ENCODE data around the gene LPCAT3.
"Not testable (repeated sequence)": the region's sequence is repeated elsewhere in the genome, so short reads cannot be mapped to it uniquely, and the experiment has no call there.

The LPCAT3 gene

GRCh38 chr12:7015555-7016370 lies 2.5 kb downstream of the LPCAT3 start:
- Histone ChIP-seq H3K9me3 (ENCODE audit: control insufficient read depth, insufficient read depth, low read length) (no peaks in the 10 kb centered on the region), H3K9ac (ENCODE audit: low read depth, low read length) (no peak overlapping the region), H3K4me1 (ENCODE audit: control insufficient read depth, insufficient read depth, low read length) (peaks cover 12% of the 10 kb centered on the region; the same call in 1 of the 2 replicates), H3K27ac (ENCODE audit: low read depth, low read length) (no peak overlapping the region), H3K27me3 (ENCODE audit: control insufficient read depth, insufficient read depth, low read length) (no peaks in the 10 kb centered on the region), H3K36me3 (ENCODE audit: control insufficient read depth, insufficient read depth, low read length) (peaks cover 25% of the 10 kb centered on the region; the same call in 1 of the 2 replicates), H3K4me3 (ENCODE audit: low read depth, low read length) (no peak overlapping the region)

- no peak overlapping the region for H3K4me3 ChIP-seq (ENCODE audit: low read depth, low read length)
Measured at GRCh38 chr12:7013101-7013500, 5.2 kb downstream of the LPCAT3 start.

GRCh38 chr12:7012024-7012607 lies 6.2 kb downstream of the LPCAT3 start:
- Histone ChIP-seq H3K4me3 (ENCODE audit: low read depth, low read length) (no peak overlapping the region), H3K27me3 (ENCODE audit: control insufficient read depth, insufficient read depth, low read length) (no peaks in the 10 kb centered on the region), H3K9me3 (ENCODE audit: control insufficient read depth, insufficient read depth, low read length) (no peaks in the 10 kb centered on the region), H3K36me3 (ENCODE audit: control insufficient read depth, insufficient read depth, low read length) (peaks cover 25% of the 10 kb centered on the region; the same call in 1 of the 2 replicates), H3K9ac (ENCODE audit: low read depth, low read length) (no peak overlapping the region), H3K27ac (ENCODE audit: low read depth, low read length) (no peak overlapping the region), H3K4me1 (ENCODE audit: control insufficient read depth, insufficient read depth, low read length) (0 out of 2 replicates have a peak, but pooled peaks cover 3% of the 10 kb centered on the region)

More at GRCh38 chr12:7013101-7013500, 5.2 kb downstream of the LPCAT3 start:
- Histone ChIP-seq H3K27ac (ENCODE audit: low read depth, low read length) (no peak overlapping the region), H3K27me3 (ENCODE audit: control insufficient read depth, insufficient read depth, low read length) (no peaks in the 10 kb centered on the region), H3K36me3 (ENCODE audit: control insufficient read depth, insufficient read depth, low read length) (peaks cover 25% of the 10 kb centered on the region; the same call in 1 of the 2 replicates), H3K9me3 (ENCODE audit: control insufficient read depth, insufficient read depth, low read length) (no peaks in the 10 kb centered on the region), H3K9ac (ENCODE audit: low read depth, low read length) (no peak overlapping the region), H3K4me1 (ENCODE audit: control insufficient read depth, insufficient read depth, low read length) (peaks cover 9% of the 10 kb centered on the region; the same call in 1 of the 2 replicates)

GRCh38 chr12:7011398-7011797 lies 6.9 kb downstream of the LPCAT3 start:
- not testable (repeated sequence) for H3K9me3 ChIP-seq (ENCODE audit: control insufficient read depth, insufficient read depth, low read length); H3K27me3 ChIP-seq (ENCODE audit: control insufficient read depth, insufficient read depth, low read length); H3K4me3 ChIP-seq (ENCODE audit: low read depth, low read length); H3K4me1 ChIP-seq (ENCODE audit: control insufficient read depth, insufficient read depth, low read length); H3K9ac ChIP-seq (ENCODE audit: low read depth, low read length); H3K27ac ChIP-seq (ENCODE audit: low read depth, low read length)
- H3K36me3 ChIP-seq (ENCODE audit: control insufficient read depth, insufficient read depth, low read length) = peaks cover 22% of the 10 kb centered on the region; the same call in 1 of the 2 replicates

GRCh38 chr12:7009512-7009911 lies 8.8 kb downstream of the LPCAT3 start:
- Histone ChIP-seq H3K4me3 (ENCODE audit: low read depth, low read length) (no peak overlapping the region), H3K36me3 (ENCODE audit: control insufficient read depth, insufficient read depth, low read length) (peaks cover 25% of the 10 kb centered on the region; the same call in 1 of the 2 replicates)

GRCh38 chr12:7008864-7009263 lies 9.4 kb downstream of the LPCAT3 start:
- H3K4me3 ChIP-seq (ENCODE audit: low read depth, low read length) = no peak overlapping the region
- H3K36me3 ChIP-seq (ENCODE audit: control insufficient read depth, insufficient read depth, low read length) = peaks cover 22% of the 10 kb centered on the region; the same call in 1 of the 2 replicates
- no peaks in the 10 kb centered on the region for H3K27me3 ChIP-seq (ENCODE audit: control insufficient read depth, insufficient read depth, low read length)
- no peak overlapping the region for H3K27ac ChIP-seq (ENCODE audit: low read depth, low read length)
- H3K9me3 ChIP-seq (ENCODE audit: control insufficient read depth, insufficient read depth, low read length) = no peaks in the 10 kb centered on the region
- H3K9ac ChIP-seq (ENCODE audit: low read depth, low read length) = no peak overlapping the region
- H3K4me1 ChIP-seq (ENCODE audit: control insufficient read depth, insufficient read depth, low read length) = no peaks in the 10 kb centered on the region

More at GRCh38 chr12:7009512-7009911, 8.8 kb downstream of the LPCAT3 start:
- no peak overlapping the region for H3K27ac ChIP-seq (ENCODE audit: low read depth, low read length)
- H3K9me3 ChIP-seq (ENCODE audit: control insufficient read depth, insufficient read depth, low read length) = no peaks in the 10 kb centered on the region
- H3K9ac ChIP-seq (ENCODE audit: low read depth, low read length) = no peak overlapping the region
- H3K27me3 ChIP-seq (ENCODE audit: control insufficient read depth, insufficient read depth, low read length) = no peaks in the 10 kb centered on the region
- no peaks in the 10 kb centered on the region for H3K4me1 ChIP-seq (ENCODE audit: control insufficient read depth, insufficient read depth, low read length)

- Histone ChIP-seq H3K4me3 (ENCODE audit: low read depth, low read length) (no peak overlapping the region), H3K9ac (ENCODE audit: low read depth, low read length) (no peak overlapping the region), H3K36me3 (ENCODE audit: control insufficient read depth, insufficient read depth, low read length) (0 out of 2 replicates have a peak, but pooled peaks cover 7% of the 10 kb centered on the region), H3K27ac (ENCODE audit: low read depth, low read length) (no peak overlapping the region), H3K4me1 (ENCODE audit: control insufficient read depth, insufficient read depth, low read length) (no peaks in the 10 kb centered on the region), H3K27me3 (ENCODE audit: control insufficient read depth, insufficient read depth, low read length) (no peaks in the 10 kb centered on the region), H3K9me3 (ENCODE audit: control insufficient read depth, insufficient read depth, low read length) (no peaks in the 10 kb centered on the region)
Measured at GRCh38 chr12:7006639-7007038, 11.6 kb downstream of the LPCAT3 start.

- no peaks in the 10 kb centered on the region for H3K4me1 ChIP-seq (ENCODE audit: control insufficient read depth, insufficient read depth, low read length)
- H3K36me3 ChIP-seq (ENCODE audit: control insufficient read depth, insufficient read depth, low read length) = 0 out of 2 replicates have a peak, but pooled peaks cover 7% of the 10 kb centered on the region
- H3K4me3 ChIP-seq (ENCODE audit: low read depth, low read length) = no peak overlapping the region
- H3K9ac ChIP-seq (ENCODE audit: low read depth, low read length) = no peak overlapping the region
- no peaks in the 10 kb centered on the region for H3K9me3 ChIP-seq (ENCODE audit: control insufficient read depth, insufficient read depth, low read length)
- no peak overlapping the region for H3K27ac ChIP-seq (ENCODE audit: low read depth, low read length)
- H3K27me3 ChIP-seq (ENCODE audit: control insufficient read depth, insufficient read depth, low read length) = no peaks in the 10 kb centered on the region
Measured at GRCh38 chr12:7005311-7005710, 13.0 kb downstream of the LPCAT3 start.

- Histone ChIP-seq H3K9ac (ENCODE audit: low read depth, low read length) (no peak overlapping the region), H3K4me3 (ENCODE audit: low read depth, low read length) (no peak overlapping the region), H3K9me3 (ENCODE audit: control insufficient read depth, insufficient read depth, low read length) (no peaks in the 10 kb centered on the region), H3K36me3 (ENCODE audit: control insufficient read depth, insufficient read depth, low read length) (0 out of 2 replicates have a peak, but pooled peaks cover 7% of the 10 kb centered on the region), H3K27ac (ENCODE audit: low read depth, low read length) (no peak overlapping the region), H3K4me1 (ENCODE audit: control insufficient read depth, insufficient read depth, low read length) (no peaks in the 10 kb centered on the region), H3K27me3 (ENCODE audit: control insufficient read depth, insufficient read depth, low read length) (no peaks in the 10 kb centered on the region)
Measured at GRCh38 chr12:7004840-7005239, 13.4 kb downstream of the LPCAT3 start.

- no peaks in the 10 kb centered on the region for H3K4me1 ChIP-seq (ENCODE audit: control insufficient read depth, insufficient read depth, low read length)
- H3K9me3 ChIP-seq (ENCODE audit: control insufficient read depth, insufficient read depth, low read length) = no peaks in the 10 kb centered on the region
- no peaks in the 10 kb centered on the region for H3K27me3 ChIP-seq (ENCODE audit: control insufficient read depth, insufficient read depth, low read length)
- 0 out of 2 replicates have a peak, but pooled peaks cover 7% of the 10 kb centered on the region for H3K36me3 ChIP-seq (ENCODE audit: control insufficient read depth, insufficient read depth, low read length)
- H3K9ac ChIP-seq (ENCODE audit: low read depth, low read length) = no peak overlapping the region
- H3K4me3 ChIP-seq (ENCODE audit: low read depth, low read length) = no peak overlapping the region
- H3K27ac ChIP-seq (ENCODE audit: low read depth, low read length) = no peak overlapping the region
Measured at GRCh38 chr12:7004287-7004803, 13.9 kb downstream of the LPCAT3 start.

All from HUES48 (cell line).